HuH-7.5 (cell line): Measurements from ENCODE around the gene LLGL2.

Experiments used
- DNase-seq: peaks from one replicate; pipeline ENCODE4 v3.0.0; 2011; ENCODE audit warnings: low spot score

Gene LLGL2

GRCh38 chr17:75614006-75614405, 88.5 kb downstream of the LLGL2 start:
- DNase-seq, result peak; percentile 87

GRCh38 chr17:75614556-75615270, 89.2 kb downstream of the LLGL2 start:
- no peak for DNase-seq

- DNase-seq, result no peak
These were observed 89.8 kb downstream of the LLGL2 start for GRCh38 chr17:75615301-75615700.

GRCh38 chr17:75616521-75617122, 91.1 kb downstream of the LLGL2 start:
- DNase-seq, result no peak

- no peak for DNase-seq
These were observed 91.7 kb downstream of the LLGL2 start for GRCh38 chr17:75617218-75617617.

- no peak for DNase-seq
These were observed 92.2 kb downstream of the LLGL2 start for GRCh38 chr17:75617675-75618074.

GRCh38 chr17:75619506-75620431, 94.3 kb downstream of the LLGL2 start:
- peak; percentile 93 for DNase-seq

GRCh38 chr17:75621489-75621888, 96.0 kb downstream of the LLGL2 start:
- DNase-seq, result no peak

- no peak for DNase-seq
These were observed 96.6 kb downstream of the LLGL2 start for GRCh38 chr17:75622076-75622475.

GRCh38 chr17:75622771-75623273, 97.3 kb downstream of the LLGL2 start:
- DNase-seq, result no peak

- DNase-seq, result no peak
These were observed 97.9 kb downstream of the LLGL2 start for GRCh38 chr17:75623386-75623785.

- no peak for DNase-seq
These were observed 98.5 kb downstream of the LLGL2 start for GRCh38 chr17:75624021-75624420.
